Activated T-cell treated with anti-CD3 and anti-CD28 coated beads, Interleukin-2, amount 50 U/mL, for 24 hours (primary cell): Measurements from ENCODE around the gene RAB13.
A peak's percentile ranks its signal among the peaks of the same experiment; 100 is the strongest.

Experiments
- DNase-seq: peaks from one replicate; pipeline ENCODE4 v3.0.0-alpha.2; 2020
- H3K27ac Mint-ChIP-seq: 2 replicates; pipeline ENCODE4 v1.8.0; 2020; ENCODE audit warnings: mild to moderate bottlenecking, mixed read lengths
- H3K27me3 Mint-ChIP-seq: 2 replicates; pipeline ENCODE4 v1.8.0; 2020; ENCODE audit warnings: mixed read lengths
- H3K36me3 Mint-ChIP-seq: 2 replicates; pipeline ENCODE4 v1.8.0; 2020; ENCODE audit warnings: low read depth, mixed read lengths
- H3K4me1 Mint-ChIP-seq: 2 replicates; pipeline ENCODE4 v1.8.0; 2020; ENCODE audit warnings: low read depth, mixed read lengths
- H3K4me3 Mint-ChIP-seq: 2 replicates; pipeline ENCODE4 v1.8.0; 2020; ENCODE audit warnings: mild to moderate bottlenecking, moderate library complexity, mixed read lengths
- H3K9me3 Mint-ChIP-seq: 2 replicates; pipeline ENCODE4 v1.8.0; 2020; ENCODE audit warnings: mixed read lengths

The RAB13 gene

GRCh38 chr1:153940756-153941155, 45.4 kb downstream of the RAB13 start:
- Mint-ChIP-seq H3K36me3 (peaks cover 92% of the 10 kb centered on the region), H3K9me3 (no peaks in the 10 kb centered on the region), H3K27me3 (no peaks in the 10 kb centered on the region), H3K4me1 (peaks cover 25% of the 10 kb centered on the region), H3K4me3 (no peak overlapping the region), H3K27ac (peak overlapping the region; percentile 50)
- no peak for DNase-seq

GRCh38 chr1:153939476-153939875, 46.7 kb downstream of the RAB13 start:
- Mint-ChIP-seq H3K4me1 (peaks cover 21% of the 10 kb centered on the region), H3K36me3 (peaks cover 92% of the 10 kb centered on the region), H3K27ac (no peak overlapping the region), H3K27me3 (no peaks in the 10 kb centered on the region), H3K9me3 (no peaks in the 10 kb centered on the region), H3K4me3 (no peak overlapping the region)
- no peak for DNase-seq

GRCh38 chr1:153938996-153939395, 47.1 kb downstream of the RAB13 start:
- peaks cover 16% of the 10 kb centered on the region for H3K4me1 Mint-ChIP-seq

GRCh38 chr1:153937331-153937730, 48.8 kb downstream of the RAB13 start:
- H3K4me3 Mint-ChIP-seq, result no peak overlapping the region
- no peaks in the 10 kb centered on the region for H3K9me3 Mint-ChIP-seq
- peaks cover 91% of the 10 kb centered on the region for H3K36me3 Mint-ChIP-seq
- H3K4me1 Mint-ChIP-seq, result peaks cover 3% of the 10 kb centered on the region
- H3K27me3 Mint-ChIP-seq, result no peaks in the 10 kb centered on the region
- H3K27ac Mint-ChIP-seq, result peak overlapping the region; percentile 33
- no peak for DNase-seq

More at GRCh38 chr1:153938996-153939395, 47.1 kb downstream of the RAB13 start:
- DNase-seq, result no peak
- H3K4me3 Mint-ChIP-seq, result no peak overlapping the region
- H3K27me3 Mint-ChIP-seq, result no peaks in the 10 kb centered on the region
- no peaks in the 10 kb centered on the region for H3K9me3 Mint-ChIP-seq
- H3K27ac Mint-ChIP-seq, result peak overlapping the region; percentile 20
- peaks cover 92% of the 10 kb centered on the region for H3K36me3 Mint-ChIP-seq

GRCh38 chr1:153936011-153936802, 49.9 kb downstream of the RAB13 start:
- no peak for DNase-seq
- Mint-ChIP-seq H3K36me3 (peaks cover 92% of the 10 kb centered on the region), H3K27me3 (no peaks in the 10 kb centered on the region), H3K9me3 (no peaks in the 10 kb centered on the region), H3K4me1 (peaks cover 3% of the 10 kb centered on the region), H3K27ac (peak overlapping the region; percentile 59), H3K4me3 (no peak overlapping the region)

GRCh38 chr1:153934746-153935145, 51.4 kb downstream of the RAB13 start:
- H3K27ac Mint-ChIP-seq, result peak overlapping the region; percentile 59
- H3K27me3 Mint-ChIP-seq, result no peaks in the 10 kb centered on the region
- H3K4me3 Mint-ChIP-seq, result no peak overlapping the region
- H3K9me3 Mint-ChIP-seq, result no peaks in the 10 kb centered on the region
- peaks cover 92% of the 10 kb centered on the region for H3K36me3 Mint-ChIP-seq
- DNase-seq, result no peak
- no peaks in the 10 kb centered on the region for H3K4me1 Mint-ChIP-seq

GRCh38 chr1:153933955-153934354, 52.2 kb downstream of the RAB13 start:
- peaks cover 1% of the 10 kb centered on the region for H3K4me1 Mint-ChIP-seq
- H3K9me3 Mint-ChIP-seq, result no peaks in the 10 kb centered on the region
- no peak for DNase-seq
- H3K4me3 Mint-ChIP-seq, result no peak overlapping the region
- peak overlapping the region; percentile 67 for H3K27ac Mint-ChIP-seq
- peaks cover 91% of the 10 kb centered on the region for H3K36me3 Mint-ChIP-seq
- no peaks in the 10 kb centered on the region for H3K27me3 Mint-ChIP-seq

GRCh38 chr1:153933430-153933829, 52.7 kb downstream of the RAB13 start:
- peaks cover 89% of the 10 kb centered on the region for H3K36me3 Mint-ChIP-seq
- H3K4me3 Mint-ChIP-seq, result no peak overlapping the region
- H3K9me3 Mint-ChIP-seq, result no peaks in the 10 kb centered on the region
- H3K27me3 Mint-ChIP-seq, result no peaks in the 10 kb centered on the region
- no peak overlapping the region for H3K27ac Mint-ChIP-seq
- H3K4me1 Mint-ChIP-seq, result peaks cover 6% of the 10 kb centered on the region
- DNase-seq, result peak; percentile 19

- Mint-ChIP-seq H3K4me3 (no peak overlapping the region), H3K4me1 (peaks cover 11% of the 10 kb centered on the region), H3K36me3 (peaks cover 81% of the 10 kb centered on the region), H3K27ac (peak overlapping the region; percentile 69), H3K9me3 (no peaks in the 10 kb centered on the region), H3K27me3 (no peaks in the 10 kb centered on the region)
- peak; percentile 27 for DNase-seq
These were observed 53.7 kb downstream of the RAB13 start for GRCh38 chr1:153932156-153933131.
